HG03108 (cell line): Measurements from ENCODE around the gene RRAD.

ENCODE experiments used
- ATAC-seq: cut with Tn5 transposase; IDR thresholded peaks from one replicate; pipeline ENCODE4 v1.9.1; 2021; ENCODE audit warnings: moderate library complexity; ENCODE audit not compliant: unreplicated experiment

The RRAD gene

GRCh38 chr16:66934138-66934838 is 9.0 kb upstream of the RRAD start, which contains the start of gene CIAO2B:
Gene CIAO2B (minus strand): TSS chr16:66934402. CDS start chr16:66934364, 38 bp downstream.
- peak; percentile 64 for ATAC-seq

- ATAC-seq: no peak
Measured at GRCh38 chr16:66933776-66934137, 8.4 kb upstream of the RRAD start.

GRCh38 chr16:66932076-66932475 is 6.7 kb upstream of the RRAD start:
- no peak for ATAC-seq

- ATAC-seq: no peak
Measured at GRCh38 chr16:66931665-66932064, 6.3 kb upstream of the RRAD start.

GRCh38 chr16:66930189-66930588 is 4.9 kb upstream of the RRAD start:
- ATAC-seq: no peak

- no peak for ATAC-seq
Measured at GRCh38 chr16:66928702-66929388, 3.5 kb upstream of the RRAD start.

GRCh38 chr16:66927918-66928649 is 2.7 kb upstream of the RRAD start:
- no peak for ATAC-seq

- no peak for ATAC-seq
Measured at GRCh38 chr16:66926961-66927436, 1.7 kb upstream of the RRAD start.

- no peak for ATAC-seq
Measured at GRCh38 chr16:66926171-66926947, 1.0 kb upstream of the RRAD start.

- ATAC-seq: peak; percentile 41
Measured at GRCh38 chr16:66924527-66925321, 611 bp downstream of the RRAD start.

- no peak for ATAC-seq
Measured at GRCh38 chr16:66923866-66924265, 1.5 kb downstream of the RRAD start.

- no peak for ATAC-seq
Measured at GRCh38 chr16:66923247-66923731, 2.0 kb downstream of the RRAD start.

- ATAC-seq: no peak
Measured at GRCh38 chr16:66921729-66922450, 3.4 kb downstream of the RRAD start.

GRCh38 chr16:66920924-66921680 is 4.2 kb downstream of the RRAD start:
- ATAC-seq: no peak

- no peak for ATAC-seq
Measured at GRCh38 chr16:66920299-66920590, 5.1 kb downstream of the RRAD start.

GRCh38 chr16:66919569-66920298 is 5.6 kb downstream of the RRAD start:
- no peak for ATAC-seq

- ATAC-seq: no peak
Measured at GRCh38 chr16:66918803-66919568, 6.3 kb downstream of the RRAD start, which contains the start of gene CDH16. Gene CDH16 (minus strand): TSS chr16:66918885. CDS start chr16:66918065, 820 bp downstream.
